ENCODE measurements around the gene GALK1.
"Not testable (repeated sequence)": the region's sequence is repeated elsewhere in the genome, so short reads cannot be mapped to it uniquely, and the experiment has no call there.

The GALK1 gene

DNA sequence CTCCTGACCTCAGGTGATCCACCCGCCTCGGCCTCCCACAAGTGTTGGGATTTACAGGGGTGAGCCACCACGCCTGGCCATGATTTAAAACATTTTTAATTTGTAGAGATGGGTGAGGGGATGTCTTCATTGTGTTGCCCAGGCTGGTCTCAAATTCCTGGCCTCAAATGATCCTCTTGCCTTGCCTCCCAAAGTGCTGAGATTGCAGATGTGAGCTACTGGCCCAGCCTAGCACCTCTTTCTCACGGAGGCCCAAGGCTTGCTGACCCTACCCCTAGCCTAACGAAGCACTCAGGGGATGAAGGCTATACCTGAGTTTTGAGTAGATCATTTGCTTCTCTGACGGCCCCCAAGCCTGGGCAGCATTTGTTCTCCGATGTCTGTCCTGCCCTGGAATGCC is 46.2 kb upstream of the GALK1 start:
- TF ChIP-seq, protein P1, sequence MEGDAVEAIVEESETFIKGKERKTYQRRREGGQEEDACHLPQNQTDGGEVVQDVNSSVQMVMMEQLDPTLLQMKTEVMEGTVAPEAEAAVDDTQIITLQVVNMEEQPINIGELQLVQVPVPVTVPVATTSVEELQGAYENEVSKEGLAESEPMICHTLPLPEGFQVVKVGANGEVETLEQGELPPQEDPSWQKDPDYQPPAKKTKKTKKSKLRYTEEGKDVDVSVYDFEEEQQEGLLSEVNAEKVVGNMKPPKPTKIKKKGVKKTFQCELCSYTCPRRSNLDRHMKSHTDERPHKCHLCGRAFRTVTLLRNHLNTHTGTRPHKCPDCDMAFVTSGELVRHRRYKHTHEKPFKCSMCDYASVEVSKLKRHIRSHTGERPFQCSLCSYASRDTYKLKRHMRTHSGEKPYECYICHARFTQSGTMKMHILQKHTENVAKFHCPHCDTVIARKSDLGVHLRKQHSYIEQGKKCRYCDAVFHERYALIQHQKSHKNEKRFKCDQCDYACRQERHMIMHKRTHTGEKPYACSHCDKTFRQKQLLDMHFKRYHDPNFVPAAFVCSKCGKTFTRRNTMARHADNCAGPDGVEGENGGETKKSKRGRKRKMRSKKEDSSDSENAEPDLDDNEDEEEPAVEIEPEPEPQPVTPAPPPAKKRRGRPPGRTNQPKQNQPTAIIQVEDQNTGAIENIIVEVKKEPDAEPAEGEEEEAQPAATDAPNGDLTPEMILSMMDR (IDR thresholded peaks at IDR 0.05; ENCODE audit: poor library complexity, severe bottlenecking) = no peak
- peaks cover 14% of the 10 kb centered on the region for H3K4me1 ChIP-seq (ENCODE audit: insufficient read depth, poor library complexity, severe bottlenecking)
- no peaks in the 10 kb centered on the region for H3K27me3 ChIP-seq (ENCODE audit: insufficient read depth, poor library complexity, severe bottlenecking)
- no peaks in the 10 kb centered on the region for H3K9me3 ChIP-seq (ENCODE audit: severe bottlenecking)
- DNase-seq (ENCODE audit: low spot score) (no peak), ATAC-seq (ENCODE audit: low read depth) (no peak)
- H3K36me3 ChIP-seq (ENCODE audit: low read depth) = peaks cover 10% of the 10 kb centered on the region; the same call in 1 of the 2 replicates
- H3K4me3 ChIP-seq (ENCODE audit: severe bottlenecking) = no peak overlapping the region
- no peak overlapping the region for H3K27ac ChIP-seq (ENCODE audit: poor library complexity, severe bottlenecking)

DNA sequence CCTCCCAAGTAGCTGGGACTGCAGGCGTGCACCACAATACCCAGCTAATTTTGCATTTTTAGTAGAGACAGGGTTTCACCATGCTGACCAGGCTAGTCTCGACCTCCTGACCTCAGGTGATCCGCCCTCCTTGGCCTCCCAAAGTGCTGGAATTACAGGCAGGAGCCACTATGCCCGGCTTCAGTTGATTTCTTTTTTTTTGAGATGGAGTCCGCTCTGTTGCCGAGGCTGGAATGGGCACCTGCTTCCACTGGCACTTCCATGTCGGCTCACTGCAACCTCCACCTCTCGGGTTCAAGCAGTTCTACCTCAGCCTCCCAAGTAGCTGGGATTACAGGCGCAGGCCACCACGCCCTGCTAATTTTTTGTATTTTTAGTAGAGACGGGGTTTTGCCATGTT is 45.8 kb upstream of the GALK1 start:
- not testable (repeated sequence) for H3K9me3 ChIP-seq (ENCODE audit: severe bottlenecking); H3K27ac ChIP-seq (ENCODE audit: poor library complexity, severe bottlenecking); ATAC-seq (ENCODE audit: low read depth); DNase-seq (ENCODE audit: low spot score); H3K4me3 ChIP-seq (ENCODE audit: severe bottlenecking); H3K27me3 ChIP-seq (ENCODE audit: insufficient read depth, poor library complexity, severe bottlenecking); H3K36me3 ChIP-seq (ENCODE audit: low read depth)
- H3K4me1 ChIP-seq (ENCODE audit: insufficient read depth, poor library complexity, severe bottlenecking) = peaks cover 14% of the 10 kb centered on the region

DNA sequence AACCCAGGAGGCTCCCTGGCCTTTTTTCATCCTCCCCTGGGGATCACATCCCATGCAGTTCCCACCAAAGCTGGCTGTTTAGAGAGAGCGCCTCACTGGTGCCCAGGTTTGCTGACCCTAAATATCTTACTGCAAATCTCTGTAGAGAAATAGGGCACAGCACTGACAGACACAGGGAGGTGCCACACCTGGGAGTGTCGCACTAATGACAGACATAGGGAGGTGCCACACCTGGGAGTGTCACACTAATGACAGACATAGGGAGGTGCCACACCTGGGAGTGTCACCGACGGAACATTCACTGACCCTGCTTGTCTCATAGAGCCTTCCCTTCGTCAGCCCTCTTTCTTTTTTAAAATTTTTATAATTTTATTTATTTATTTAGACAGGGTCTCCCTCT is 45.2 kb upstream of the GALK1 start:
- peaks cover 8% of the 10 kb centered on the region; the same call in 1 of the 2 replicates for H3K36me3 ChIP-seq (ENCODE audit: low read depth)
- no peak for DNase-seq (ENCODE audit: low spot score)
- H3K27me3 ChIP-seq (ENCODE audit: insufficient read depth, poor library complexity, severe bottlenecking) = no peaks in the 10 kb centered on the region
- H3K4me3 ChIP-seq (ENCODE audit: severe bottlenecking) = no peak overlapping the region
- TF ChIP-seq, protein P1 (IDR thresholded peaks at IDR 0.05; ENCODE audit: poor library complexity, severe bottlenecking) = no peak
- H3K9me3 ChIP-seq (ENCODE audit: severe bottlenecking) = no peaks in the 10 kb centered on the region
- H3K27ac ChIP-seq (ENCODE audit: poor library complexity, severe bottlenecking) = no peak overlapping the region
- H3K4me1 ChIP-seq (ENCODE audit: insufficient read depth, poor library complexity, severe bottlenecking) = peaks cover 11% of the 10 kb centered on the region
- no peak for ATAC-seq (ENCODE audit: low read depth)

DNA sequence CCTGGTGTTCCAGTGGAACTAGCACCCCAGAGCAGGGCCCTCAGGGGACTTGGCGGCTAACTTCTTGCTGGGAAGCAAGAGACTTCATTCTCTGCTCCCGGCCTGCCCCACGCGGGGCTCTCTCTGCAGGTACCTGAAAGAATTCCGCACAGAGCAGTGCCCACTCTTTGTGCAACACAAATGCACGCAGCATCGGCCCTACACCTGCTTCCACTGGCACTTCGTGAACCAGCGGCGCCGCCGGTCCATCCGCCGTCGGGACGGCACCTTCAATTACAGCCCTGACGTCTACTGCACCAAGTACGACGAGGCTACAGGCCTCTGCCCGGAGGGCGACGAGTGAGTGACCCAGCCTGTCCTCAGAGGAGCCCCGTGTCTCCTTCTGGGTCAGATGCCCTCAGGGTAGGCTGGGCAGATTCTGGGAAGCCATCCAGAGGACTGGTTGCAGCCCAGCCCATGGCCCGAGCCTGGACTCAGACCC is 44.7 kb upstream of the GALK1 start:
- Histone ChIP-seq H3K27me3 (ENCODE audit: insufficient read depth, poor library complexity, severe bottlenecking) (no peaks in the 10 kb centered on the region), H3K36me3 (ENCODE audit: low read depth) (peaks cover 8% of the 10 kb centered on the region; the same call in 1 of the 2 replicates), H3K4me3 (ENCODE audit: severe bottlenecking) (no peak overlapping the region), H3K27ac (ENCODE audit: poor library complexity, severe bottlenecking) (no peak overlapping the region), H3K4me1 (ENCODE audit: insufficient read depth, poor library complexity, severe bottlenecking) (peaks cover 7% of the 10 kb centered on the region), H3K9me3 (ENCODE audit: severe bottlenecking) (no peaks in the 10 kb centered on the region)
- TF ChIP-seq, protein P1 (IDR thresholded peaks at IDR 0.05; ENCODE audit: poor library complexity, severe bottlenecking) = no peak
- no peak for ATAC-seq (ENCODE audit: low read depth)
- no peak for DNase-seq (ENCODE audit: low spot score)

DNA sequence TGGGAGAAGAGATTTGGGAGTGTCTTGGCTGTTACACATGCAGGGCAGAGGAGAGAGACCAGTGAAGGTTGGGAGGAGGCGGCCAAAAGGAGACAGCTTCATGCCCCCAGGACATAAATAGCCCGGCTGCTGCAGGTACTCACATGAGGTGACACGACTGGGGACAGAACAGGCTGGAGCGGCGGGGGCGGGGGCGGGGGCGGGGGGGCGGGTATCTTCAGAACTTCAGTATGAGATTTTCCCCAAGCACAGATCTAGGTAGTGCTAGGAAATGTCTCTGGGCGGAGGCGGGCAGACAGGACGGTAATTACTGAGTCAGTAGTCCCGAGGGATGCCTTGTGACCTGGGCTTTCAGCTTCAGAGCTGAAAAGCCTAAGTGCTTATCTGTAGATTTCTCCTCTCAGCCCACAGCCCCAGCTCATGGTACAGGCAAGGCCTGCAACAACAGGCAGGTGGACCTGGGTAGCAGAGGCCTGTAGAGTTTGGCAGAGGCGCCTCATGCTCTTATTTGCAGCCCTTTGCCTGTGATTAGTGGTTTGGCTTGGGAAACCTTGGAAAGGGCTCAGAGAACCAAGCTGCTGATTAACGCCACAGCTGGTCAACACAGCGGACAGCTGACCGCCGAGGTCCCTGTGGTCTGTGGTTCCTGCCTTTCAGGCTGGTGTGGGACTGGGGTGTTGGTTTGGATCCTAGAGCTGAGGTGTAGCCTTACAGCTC is 44.1 kb upstream of the GALK1 start:
- no peak for DNase-seq (ENCODE audit: low spot score)
- TF ChIP-seq, protein P1 (IDR thresholded peaks at IDR 0.05; ENCODE audit: poor library complexity, severe bottlenecking) = no peak
- Histone ChIP-seq H3K27ac (ENCODE audit: poor library complexity, severe bottlenecking) (no peak overlapping the region), H3K27me3 (ENCODE audit: insufficient read depth, poor library complexity, severe bottlenecking) (no peaks in the 10 kb centered on the region), H3K4me3 (ENCODE audit: severe bottlenecking) (no peak overlapping the region), H3K4me1 (ENCODE audit: insufficient read depth, poor library complexity, severe bottlenecking) (peaks cover 5% of the 10 kb centered on the region), H3K36me3 (ENCODE audit: low read depth) (peaks cover 10% of the 10 kb centered on the region; the same call in 1 of the 2 replicates), H3K9me3 (ENCODE audit: severe bottlenecking) (no peaks in the 10 kb centered on the region)
- ATAC-seq (ENCODE audit: low read depth) = peak; percentile 57
